SKM-1 treated with dmso at 0.1 percent for 144 hours (cell line): Measurements from ENCODE around the gene MAP1B.

Source experiments
- DNase-seq: peaks from one replicate; lab custom pipeline; 2025; ENCODE audit not compliant: unreplicated experiment; lab: John Stamatoyannopoulos, UW

Gene MAP1B

DNA sequence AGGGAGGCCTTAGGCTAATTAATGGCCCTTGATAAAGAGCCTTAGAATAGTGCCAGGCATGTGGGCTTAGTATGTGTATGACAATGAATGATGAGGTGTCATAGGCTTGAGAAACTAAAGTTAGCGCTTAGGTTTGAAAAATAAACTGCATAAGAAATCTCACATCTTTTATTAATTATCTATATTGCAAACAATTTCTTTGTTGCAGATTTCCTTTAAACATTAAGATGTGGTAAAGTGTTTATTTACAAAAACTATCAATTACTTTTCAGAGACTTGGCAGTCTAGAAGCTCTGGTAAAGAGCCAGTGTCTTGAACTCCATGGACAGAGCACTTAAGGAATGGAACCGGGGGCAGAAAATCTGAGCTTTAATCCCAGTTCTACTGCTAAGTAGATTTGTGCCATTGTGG, 23.1 kb downstream of the MAP1B start:
- no peak for DNase-seq

- DNase-seq, result no peak
These were observed 26.1 kb downstream of the MAP1B start for GRCh38 chr5:72133212-72133990.

GRCh38 chr5:72134226-72134899, 27.1 kb downstream of the MAP1B start:
- no peak for DNase-seq

DNA sequence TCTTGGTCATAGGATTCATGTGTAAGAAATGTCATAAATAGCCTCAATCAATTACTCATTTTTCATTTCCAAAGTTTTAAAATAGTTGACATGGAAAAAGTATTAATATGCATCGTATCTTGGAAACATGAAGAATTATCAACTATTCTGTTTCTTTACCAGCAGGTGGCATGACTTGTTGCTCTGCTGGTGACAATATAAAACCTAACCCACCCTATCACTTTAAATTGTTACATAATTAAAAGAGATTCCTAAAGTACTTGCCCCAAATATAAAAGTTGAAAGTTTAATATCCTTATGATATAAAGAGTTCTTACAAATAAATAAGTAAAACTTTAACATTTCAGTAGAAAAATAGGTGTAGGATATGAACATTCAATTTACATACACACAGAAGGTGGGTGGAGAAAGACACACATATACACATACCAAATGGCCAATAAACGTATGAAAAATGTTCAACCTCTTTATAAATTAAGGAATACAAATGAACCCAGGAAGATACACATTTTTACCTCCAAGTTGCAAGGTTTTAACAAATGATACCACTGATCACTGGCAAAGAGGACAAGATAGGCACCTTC, 30.6 kb downstream of the MAP1B start:
- DNase-seq, result no peak

- no peak for DNase-seq
These were observed 31.8 kb downstream of the MAP1B start for GRCh38 chr5:72138943-72139521.

- DNase-seq, result no peak
These were observed 33.4 kb downstream of the MAP1B start for GRCh38 chr5:72140711-72141110.

- DNase-seq, result no peak
These were observed 34.4 kb downstream of the MAP1B start for GRCh38 chr5:72141440-72142355.

GRCh38 chr5:72144762-72145161, 37.5 kb downstream of the MAP1B start:
- DNase-seq, result no peak

DNA sequence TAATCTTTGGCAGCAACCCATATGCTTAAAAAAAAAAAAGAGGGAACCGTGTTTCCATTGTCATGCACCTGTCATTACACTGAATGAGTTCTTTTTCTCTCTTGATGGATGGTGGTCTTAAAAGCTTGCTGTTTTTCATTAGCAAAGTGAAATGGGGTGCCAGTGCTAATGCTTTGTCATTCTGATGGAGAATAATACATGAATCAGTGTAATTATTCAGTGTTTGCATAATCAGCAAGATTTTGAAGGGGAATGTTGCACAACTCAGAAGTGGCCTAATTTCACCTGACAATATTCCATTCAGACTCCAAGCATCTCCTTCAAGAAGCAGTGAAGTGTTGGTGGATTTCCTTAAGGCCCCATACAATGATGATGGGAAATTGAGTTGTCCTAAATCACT, 38.1 kb downstream of the MAP1B start:
- no peak for DNase-seq

DNA sequence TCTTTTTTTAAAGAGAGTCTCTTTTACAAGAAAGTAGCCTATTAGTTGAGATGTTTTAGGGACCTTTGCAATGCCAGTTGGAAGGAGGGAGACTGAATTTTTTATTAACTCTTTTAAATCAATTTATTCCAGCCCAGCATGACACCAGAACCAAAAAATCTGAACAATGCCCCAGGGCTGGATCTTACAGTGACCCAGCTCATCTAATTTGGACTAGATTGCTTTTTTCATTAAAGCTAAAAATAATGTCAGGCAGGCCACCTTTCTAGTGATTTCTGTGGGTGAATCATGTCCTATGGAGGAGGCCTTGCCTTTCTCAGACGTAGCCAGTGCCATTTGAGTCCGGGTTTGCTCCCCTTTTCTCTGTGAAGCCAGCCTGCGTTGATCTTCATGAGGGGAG, 38.8 kb downstream of the MAP1B start:
- no peak for DNase-seq

GRCh38 chr5:72147569-72147968, 40.3 kb downstream of the MAP1B start:
- no peak for DNase-seq

DNA sequence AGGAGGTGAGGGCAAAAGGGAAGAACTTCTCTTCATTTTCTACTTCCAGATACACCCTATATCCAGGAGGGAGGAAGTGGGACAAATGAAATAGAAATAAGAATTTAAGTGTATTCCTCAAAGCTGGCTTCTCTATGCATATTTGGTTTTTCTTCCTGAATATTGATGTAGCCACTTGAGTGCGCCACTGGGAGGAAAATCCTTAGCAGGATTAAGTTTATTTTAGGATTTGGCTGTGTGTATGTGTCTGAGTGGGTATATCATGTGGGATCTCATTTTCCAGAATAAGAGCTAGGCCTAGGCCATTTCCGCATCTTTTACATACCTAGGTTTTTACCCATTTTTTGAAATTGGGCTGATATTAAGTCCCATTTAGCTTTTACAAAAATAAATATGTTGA, 42.5 kb downstream of the MAP1B start:
- DNase-seq, result no peak

- DNase-seq, result no peak
These were observed 43.9 kb downstream of the MAP1B start for GRCh38 chr5:72151169-72151568.

DNA sequence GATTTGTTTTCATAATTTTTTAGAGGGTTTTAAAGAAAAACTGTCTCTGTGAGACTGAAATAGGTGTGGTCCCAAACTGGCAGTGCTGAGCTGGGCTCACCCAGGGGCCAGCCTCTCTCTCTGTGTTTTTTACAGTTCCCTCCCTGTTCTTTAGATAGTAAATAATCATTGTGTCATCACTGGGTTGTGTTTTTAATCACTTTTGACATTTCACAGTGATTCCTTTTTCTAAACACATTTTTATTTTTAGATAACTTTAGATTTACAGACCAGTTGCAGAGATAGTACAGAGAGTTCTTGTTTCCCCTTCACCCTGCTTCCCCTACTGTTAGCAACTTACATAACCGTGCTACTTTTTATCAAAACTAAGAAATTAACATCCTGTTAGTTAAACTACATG, 44.4 kb downstream of the MAP1B start:
- DNase-seq, result no peak

DNA sequence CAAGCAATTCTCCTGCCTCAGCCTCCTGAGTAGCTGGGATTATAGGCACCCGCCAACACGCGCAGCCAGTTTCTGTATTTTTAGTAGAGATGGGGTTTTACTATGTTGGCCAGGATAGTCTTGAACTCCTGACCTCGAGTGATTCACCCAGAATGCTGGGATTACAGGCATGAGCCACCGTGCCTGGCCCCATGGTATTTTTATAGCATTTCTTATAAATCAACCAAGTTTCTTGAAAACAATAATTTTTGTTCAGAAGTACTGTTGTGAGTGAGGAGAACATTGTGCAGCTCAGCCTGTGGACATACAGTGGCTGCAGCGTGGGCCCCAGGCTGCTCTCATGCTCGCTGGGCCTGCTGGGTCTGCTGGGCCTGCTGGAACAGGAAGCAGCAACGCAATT, 45.3 kb downstream of the MAP1B start:
- no peak for DNase-seq

DNA sequence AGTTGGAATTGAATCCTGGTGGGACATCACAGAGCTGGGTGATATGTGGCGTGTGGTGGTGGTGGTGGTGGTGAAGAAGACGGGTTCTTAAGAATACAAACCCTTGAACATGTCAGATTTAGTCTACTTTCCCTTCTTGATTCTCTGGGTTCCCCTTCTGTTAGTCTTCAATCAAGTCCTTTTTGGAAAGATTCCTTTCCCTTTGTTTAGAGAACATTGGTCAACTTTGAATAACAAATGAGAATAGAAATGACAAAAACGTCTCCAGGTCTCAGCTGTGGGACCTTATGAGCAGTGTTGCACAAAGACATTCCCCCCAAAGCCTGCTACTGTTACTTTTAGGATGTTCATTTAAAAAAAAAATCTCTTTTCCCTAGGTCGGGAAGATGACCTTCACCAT, 46.3 kb downstream of the MAP1B start:
- DNase-seq, result no peak

DNA sequence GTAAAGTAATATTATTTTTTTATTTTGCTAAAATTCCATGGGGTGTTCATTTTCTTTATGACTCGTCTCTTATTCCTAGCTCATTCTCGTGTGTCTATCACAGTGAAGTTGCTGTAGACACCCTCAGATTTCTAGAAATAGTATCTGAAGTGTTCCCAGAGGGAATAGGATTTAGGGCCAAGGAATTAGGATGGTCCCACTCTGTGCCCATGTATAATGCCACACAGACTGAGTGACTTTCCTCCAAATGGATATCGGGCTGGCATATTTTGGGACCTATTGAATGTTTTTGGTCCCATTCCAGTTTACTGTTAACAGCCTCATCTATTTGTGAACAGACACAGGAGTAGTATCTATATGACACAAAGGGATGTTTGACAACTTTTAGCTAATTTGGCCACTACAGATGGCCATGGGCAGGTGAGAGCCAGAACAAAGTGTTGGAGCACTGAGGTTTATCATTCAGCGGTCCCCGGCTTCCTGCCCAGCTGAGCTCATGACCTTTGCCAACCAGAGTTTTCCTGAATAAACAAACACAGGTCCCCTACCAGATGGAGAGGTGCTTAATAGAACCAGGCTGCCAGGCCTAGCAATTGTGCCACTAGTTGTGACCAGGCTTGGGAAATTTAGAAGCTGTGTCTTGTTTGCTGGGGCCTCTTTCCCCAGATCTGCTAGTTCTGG, 46.9 kb downstream of the MAP1B start:
- no peak for DNase-seq

DNA sequence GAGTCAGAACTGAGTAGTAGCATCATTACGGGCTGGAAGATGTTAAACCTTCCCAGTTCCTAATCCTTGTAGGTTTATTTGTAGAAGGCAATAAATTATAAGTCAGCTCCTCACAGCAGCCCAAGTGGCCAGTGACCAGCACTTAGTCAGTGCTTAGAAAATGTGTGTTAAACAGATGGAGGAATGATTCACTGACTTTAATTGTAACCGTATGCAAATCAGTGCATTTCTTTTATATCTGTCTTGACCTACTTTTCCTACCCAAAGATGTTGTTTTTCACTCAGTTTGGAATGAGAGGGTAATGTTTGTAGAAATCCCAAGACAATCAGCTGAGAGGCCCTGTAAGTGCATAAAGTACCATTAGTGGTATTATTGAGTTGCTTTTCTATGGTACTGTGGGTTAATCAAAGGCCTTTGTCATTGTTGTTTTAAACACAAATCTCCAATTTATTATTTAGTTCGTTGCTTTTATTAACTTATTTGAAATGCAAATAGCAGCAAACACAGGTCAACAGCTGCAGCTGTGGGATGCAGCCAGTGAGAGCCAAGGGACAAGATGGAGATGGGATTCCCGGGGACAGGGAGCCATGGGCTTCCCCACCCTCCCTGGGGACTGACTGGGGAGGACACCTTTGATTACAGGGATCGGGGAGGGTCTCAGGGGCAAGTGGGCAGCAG, 49.8 kb downstream of the MAP1B start:
- DNase-seq, result no peak

GRCh38 chr5:72157625-72157962, 50.3 kb downstream of the MAP1B start:
- no peak for DNase-seq

- no peak for DNase-seq
These were observed 52.2 kb downstream of the MAP1B start for GRCh38 chr5:72159501-72159911.
